Esophagus squamous epithelium (tissue), 5 donors: ENCODE measurements around the gene VSTM5. TPM values are rescaled to one million over a fixed set of nuclear protein-coding genes. Genes with fewer than 3 reads are reported as not detected.

Experiments used
- DNase-seq: peaks from one replicate; lab custom pipeline; 2025; lab: John Stamatoyannopoulos, UW
- H3K27ac ChIP-seq, 4 donors: fragments of 200-600 bp; sonication (generic); one replicate each; pipeline ENCODE4 v1.5.1; 2016 to 2019; ENCODE audit warnings: mild to moderate bottlenecking in 1 of 4
- H3K27me3 ChIP-seq, 4 donors: fragments of 200-600 bp; sonication (generic); 1 replicate in 3 of 4; 2 replicates in 1 of 4; pipeline versions ENCODE4 v1.5.1 to v1.6.0; 2017 to 2021; ENCODE audit warnings: antibody characterized with exemption in 1 of 4
- H3K36me3 ChIP-seq, 3 donors: fragments of 200-600 bp; sonication (generic); one replicate each; pipeline ENCODE4 v1.5.1; 2016 to 2019
- H3K4me1 ChIP-seq, 3 donors: fragments of 200-600 bp; sonication (generic); one replicate each; pipeline ENCODE4 v1.5.1; 2017 to 2019
- H3K4me3 ChIP-seq, 4 donors: fragments of 200-600 bp; sonication (generic); 1 replicate in 3 of 4; 2 replicates in 1 of 4; pipeline ENCODE4 v1.5.1; 2016 to 2019; ENCODE audit warnings: mild to moderate bottlenecking in 2 of 4, moderate library complexity in 1 of 4
- H3K9me3 ChIP-seq, 3 donors: fragments of 200-600 bp; sonication (generic); one replicate each; pipeline ENCODE4 v1.5.1; 2016 to 2019
- POLR2A ChIP-seq, 4 donors: fragments of 450-650 bp; IDR thresholded peaks; one replicate each; pipeline ENCODE4 v1.6.1; 2017; ENCODE audit warnings: antibody characterized with exemption in 4 of 4, mild to moderate bottlenecking in 4 of 4, moderate library complexity in 3 of 4
- WGBS, 2 donors: methylation state at CpG; one replicate each; pipeline ENCODE4 v1.1.5; 2018; 5-methylcytosine and 5-hydroxymethylcytosine counted together
- intact Hi-C: fragments of 100-400 bp; cut with DNase I; formaldehyde crosslinking; loops from one replicate; pipeline ENCODE4 v1.15.0; 2022
- total RNA-seq, 4 donors: library from RNA; depleted of rRNA; stranded (reverse); fragments of >200 nt; gene quantifications; one replicate each; pipeline ENCODE4 v1.1.0, GENCODE V29; 2016
- TF ChIP-seq, protein P1 (sequence below), 6 experiments: fragments of 450-650 bp in 4 of 6; fragments of 200-600 bp in 2 of 6; sonication (generic) in 2 of 6; IDR thresholded peaks; one replicate each; pipeline ENCODE4 v1.5.1; 2016 to 2019; ENCODE audit warnings: antibody characterized with exemption in 6 of 6, mild to moderate bottlenecking in 4 of 6, moderate library complexity in 4 of 6
- donor health status: DM: yes; HTN: yes; CAD: no.

VSTM5 gene
- total RNA-seq, 4 donors from 2014 or later = 0.19 to 0.38 TPM; not detected in 2

DNA sequence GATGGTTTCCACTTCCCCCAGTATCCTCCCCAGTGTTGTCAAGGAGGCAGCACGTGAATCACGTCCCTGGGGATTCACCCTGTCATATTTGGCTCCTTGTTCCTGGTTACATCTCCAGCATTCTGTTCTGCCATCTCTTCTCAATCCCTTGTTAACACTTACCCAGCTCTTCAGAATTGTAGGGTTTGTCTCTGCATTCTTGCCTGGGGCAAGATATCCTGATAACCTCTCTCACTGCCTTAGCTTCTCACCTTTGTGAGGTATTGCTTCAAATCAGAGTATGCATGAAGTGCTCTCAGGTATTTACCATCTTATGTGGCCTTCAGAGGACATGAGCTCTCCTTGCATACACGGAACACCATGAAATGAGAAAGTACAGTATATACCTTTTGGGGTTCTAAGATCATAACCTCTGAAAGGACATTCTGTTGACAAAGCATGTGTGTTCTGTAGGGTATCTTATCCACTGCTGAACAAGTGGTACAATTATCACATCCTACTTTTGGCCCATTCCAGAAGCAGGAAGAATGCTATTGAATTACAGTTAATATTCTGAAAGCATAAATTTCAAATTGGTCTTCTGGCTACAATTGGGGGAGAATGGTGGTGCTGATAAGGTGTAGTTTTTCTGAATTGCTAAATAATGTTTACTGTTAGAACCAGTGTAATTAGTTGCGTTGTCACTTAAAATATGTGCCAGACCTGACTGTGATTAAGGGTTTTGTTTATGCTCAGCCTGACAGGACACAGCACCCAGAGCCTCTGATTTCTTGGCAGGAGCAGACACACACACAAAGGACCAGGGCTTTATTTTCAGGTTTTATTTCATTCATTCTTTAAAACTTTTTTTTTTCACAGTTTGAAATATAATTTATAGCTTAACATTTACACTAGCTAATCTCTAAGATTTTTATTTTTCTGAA, 32.7 kb downstream of the VSTM5 start:
- intact Hi-C loops = no loop called here
- peaks cover 2 to 33% (median 15%) of the 10 kb centered on the region in 3 donors for H3K36me3 ChIP-seq
- no peak overlapping the region for H3K4me3 ChIP-seq
- 52 to 56% methylated on average over 4 of the region's 4 CpGs for WGBS, 2 donors
- DNase-seq = no peak
- H3K9me3 ChIP-seq = no peaks in the 10 kb centered on the region
- H3K27ac ChIP-seq = no peak overlapping the region
- no peaks in the 10 kb centered on the region for H3K27me3 ChIP-seq
- TF ChIP-seq, protein P1, sequence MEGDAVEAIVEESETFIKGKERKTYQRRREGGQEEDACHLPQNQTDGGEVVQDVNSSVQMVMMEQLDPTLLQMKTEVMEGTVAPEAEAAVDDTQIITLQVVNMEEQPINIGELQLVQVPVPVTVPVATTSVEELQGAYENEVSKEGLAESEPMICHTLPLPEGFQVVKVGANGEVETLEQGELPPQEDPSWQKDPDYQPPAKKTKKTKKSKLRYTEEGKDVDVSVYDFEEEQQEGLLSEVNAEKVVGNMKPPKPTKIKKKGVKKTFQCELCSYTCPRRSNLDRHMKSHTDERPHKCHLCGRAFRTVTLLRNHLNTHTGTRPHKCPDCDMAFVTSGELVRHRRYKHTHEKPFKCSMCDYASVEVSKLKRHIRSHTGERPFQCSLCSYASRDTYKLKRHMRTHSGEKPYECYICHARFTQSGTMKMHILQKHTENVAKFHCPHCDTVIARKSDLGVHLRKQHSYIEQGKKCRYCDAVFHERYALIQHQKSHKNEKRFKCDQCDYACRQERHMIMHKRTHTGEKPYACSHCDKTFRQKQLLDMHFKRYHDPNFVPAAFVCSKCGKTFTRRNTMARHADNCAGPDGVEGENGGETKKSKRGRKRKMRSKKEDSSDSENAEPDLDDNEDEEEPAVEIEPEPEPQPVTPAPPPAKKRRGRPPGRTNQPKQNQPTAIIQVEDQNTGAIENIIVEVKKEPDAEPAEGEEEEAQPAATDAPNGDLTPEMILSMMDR (IDR thresholded peaks at IDR 0.05) = no peak
- no peak for TF ChIP-seq POLR2A (IDR thresholded peaks at IDR 0.05)
- no peaks in the 10 kb centered on the region for H3K4me1 ChIP-seq

DNA sequence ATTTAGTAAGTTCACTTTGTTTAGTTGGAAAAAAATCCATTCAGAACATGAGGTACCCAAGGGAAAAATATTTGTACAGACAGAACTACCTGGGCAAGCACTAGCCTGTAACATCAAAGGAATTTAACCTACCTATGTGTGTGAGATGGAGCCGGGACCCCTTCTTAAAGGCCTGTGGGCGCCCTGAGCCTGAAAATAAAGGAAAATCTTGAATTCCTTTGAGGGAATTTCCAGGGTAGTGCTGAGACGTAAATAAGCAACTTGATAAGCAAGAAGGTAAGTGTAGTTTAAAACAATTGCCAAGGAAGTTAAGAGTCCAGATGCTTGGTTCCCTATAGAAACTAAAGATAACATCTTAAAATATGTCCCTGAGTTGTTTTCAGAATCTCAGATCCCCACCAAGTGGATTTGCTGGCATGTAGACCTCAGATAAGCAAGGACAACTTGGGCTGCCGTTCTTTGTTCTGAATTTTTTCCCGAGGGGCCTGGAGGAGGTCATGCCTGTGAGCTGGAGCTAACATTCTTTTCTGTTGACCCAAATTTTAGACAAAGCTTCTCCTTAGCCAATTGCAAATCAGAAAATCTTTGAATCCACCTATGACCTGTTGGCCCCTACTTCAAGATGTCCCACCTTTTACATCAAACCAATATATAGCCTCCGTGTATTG, 35.3 kb downstream of the VSTM5 start:
- no peak overlapping the region for H3K27ac ChIP-seq
- 84 to 85% methylated on average over 6 of the region's 6 CpGs for WGBS, 2 donors
- intact Hi-C loops = no loop called here

DNA sequence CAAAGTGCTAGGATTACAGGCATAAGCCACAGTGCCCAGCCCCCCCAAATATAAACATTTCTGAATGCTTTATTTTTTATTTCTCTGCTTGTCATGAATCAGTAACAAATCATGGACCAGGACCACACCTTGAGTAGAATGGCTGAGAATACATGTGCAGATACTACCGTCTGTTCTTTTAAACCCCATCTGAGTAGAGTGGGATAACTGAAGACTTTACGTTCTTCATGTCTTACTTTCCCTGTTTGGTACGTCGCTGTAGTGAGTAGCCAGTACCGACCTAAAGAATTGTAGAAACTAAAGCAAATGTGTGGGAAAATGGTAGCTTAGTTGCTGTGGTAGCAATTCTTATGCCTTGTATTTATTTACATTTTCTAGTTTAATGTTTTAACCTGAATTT, 36.4 kb downstream of the VSTM5 start:
- H3K27ac ChIP-seq = no peak overlapping the region
- H3K9me3 ChIP-seq = no peaks in the 10 kb centered on the region
- 94% methylated on average over 5 of the region's 5 CpGs for WGBS, 2 donors
- intact Hi-C loops = no loop called here
- no peaks in the 10 kb centered on the region for H3K27me3 ChIP-seq
- TF ChIP-seq POLR2A (IDR thresholded peaks at IDR 0.05) = no peak
- TF ChIP-seq, protein P1 (IDR thresholded peaks at IDR 0.05) = no peak
- no peaks in the 10 kb centered on the region for H3K4me1 ChIP-seq
- no peak for DNase-seq
- H3K36me3 ChIP-seq = peaks cover 13 to 70% (median 44%) of the 10 kb centered on the region in 3 donors
- no peak overlapping the region for H3K4me3 ChIP-seq

More for the DNA sequence above, 35.3 kb downstream of the VSTM5 start:
- H3K4me1 ChIP-seq = no peaks in the 10 kb centered on the region
- no peak overlapping the region for H3K4me3 ChIP-seq
- H3K9me3 ChIP-seq = no peaks in the 10 kb centered on the region
- H3K27me3 ChIP-seq = no peaks in the 10 kb centered on the region
- no peak for DNase-seq
- H3K36me3 ChIP-seq = peaks cover 8 to 59% (median 36%) of the 10 kb centered on the region in 3 donors
- no peak for TF ChIP-seq POLR2A (IDR thresholded peaks at IDR 0.05)
- TF ChIP-seq, protein P1 (IDR thresholded peaks at IDR 0.05) = no peak

DNA sequence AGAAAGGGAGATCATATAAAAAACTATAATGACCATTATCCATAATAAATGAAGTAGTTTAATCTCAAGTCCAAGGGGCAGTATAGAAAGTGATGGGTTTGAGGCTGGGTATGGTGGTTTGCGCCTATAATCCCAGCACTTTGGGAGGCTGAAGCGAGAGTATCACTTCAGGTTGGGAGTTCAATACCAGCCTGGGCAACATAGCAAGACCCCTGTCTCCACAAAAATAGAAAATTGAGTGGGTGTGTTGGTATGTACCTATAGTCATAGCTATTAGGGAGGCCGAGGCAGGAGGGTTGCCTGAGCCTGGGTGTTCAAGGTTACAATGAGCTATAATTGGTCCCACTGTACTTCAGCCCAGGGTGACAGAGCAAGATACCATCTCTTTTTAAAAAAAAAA, 42.4 kb downstream of the VSTM5 start:
- no peaks in the 10 kb centered on the region for H3K9me3 ChIP-seq
- no peak for DNase-seq
- TF ChIP-seq, protein P1 (IDR thresholded peaks at IDR 0.05) = no peak
- no peak for TF ChIP-seq POLR2A (IDR thresholded peaks at IDR 0.05)
- WGBS, 2 donors = 86 to 93% methylated on average over 3 of the region's 3 CpGs
- H3K27me3 ChIP-seq = no peaks in the 10 kb centered on the region
- H3K27ac ChIP-seq = no peak overlapping the region
- intact Hi-C loops = no loop called here
- H3K4me1 ChIP-seq = no peaks in the 10 kb centered on the region
- no peak overlapping the region for H3K4me3 ChIP-seq
- H3K36me3 ChIP-seq = peaks cover 13 to 100% (median 41%) of the 10 kb centered on the region in 3 donors

DNA sequence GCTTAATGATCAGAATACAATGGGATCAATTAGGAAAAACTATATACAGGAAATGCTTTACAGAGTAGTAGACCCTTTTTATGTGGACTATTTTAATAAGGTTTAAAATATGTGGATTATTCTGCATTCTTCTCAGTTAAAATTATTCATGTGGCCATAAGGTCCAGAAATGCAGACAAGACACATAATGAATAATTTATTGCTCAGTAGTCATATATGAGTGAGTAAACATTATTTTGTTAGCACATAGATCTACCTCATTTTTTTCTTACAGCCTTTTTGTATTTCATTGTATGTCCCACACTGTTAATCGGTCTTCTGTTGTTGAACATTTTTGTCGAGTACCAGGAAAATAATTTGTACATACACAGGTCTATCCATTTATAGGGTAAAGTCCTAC, 45.5 kb downstream of the VSTM5 start:
- 89 to 93% methylated on average over 2 of the region's 2 CpGs for WGBS, 2 donors
- no peak for DNase-seq
- TF ChIP-seq, protein P1 (IDR thresholded peaks at IDR 0.05) = no peak
- no peak for TF ChIP-seq POLR2A (IDR thresholded peaks at IDR 0.05)
- Histone ChIP-seq H3K27me3 (no peaks in the 10 kb centered on the region), H3K4me3 (no peak overlapping the region), H3K9me3 (no peaks in the 10 kb centered on the region), H3K4me1 (no peaks in the 10 kb centered on the region), H3K36me3 (peaks cover 5 to 100% (median 20%) of the 10 kb centered on the region in 3 donors), H3K27ac (no peak overlapping the region)
- intact Hi-C loops = no loop called here
